Lower lobe of right lung (tissue), 2 donors: ENCODE results near the gene ZSCAN4. TPM values are rescaled to one million over a fixed set of nuclear protein-coding genes. Genes with fewer than 3 reads are reported as not detected.

Source experiments
- ATAC-seq, 2 donors: fragments of 200-7000 bp; cut with Tn5 transposase; one replicate each; pipeline ENCODE4 v1.9.1; 2020 to 2022; ENCODE audit warnings: mild to moderate bottlenecking in 2 of 2, moderate library complexity in 2 of 2
- DNase-seq: peaks from one replicate; pipeline ENCODE4 v3.0.0-alpha.2; 2020
- H3K27ac ChIP-seq: fragments of 200-600 bp; one replicate; pipeline ENCODE4 v1.8.0; 2022
- H3K27me3 ChIP-seq: fragments of 200-600 bp; one replicate; pipeline ENCODE4 v1.8.0; 2022; ENCODE audit warnings: low read depth
- H3K36me3 ChIP-seq: fragments of 200-600 bp; one replicate; pipeline ENCODE4 v1.8.0; 2022; ENCODE audit warnings: mild to moderate bottlenecking
- H3K4me1 ChIP-seq: fragments of 200-600 bp; one replicate; pipeline ENCODE4 v1.8.0; 2022
- H3K4me3 ChIP-seq: fragments of 200-600 bp; one replicate; pipeline ENCODE4 v1.8.0; 2022; ENCODE audit warnings: mild to moderate bottlenecking
- H3K9me3 ChIP-seq: fragments of 200-600 bp; one replicate; pipeline ENCODE4 v1.8.0; 2022
- CTCF ChIP-seq: fragments of 200-600 bp; IDR thresholded peaks from one replicate; pipeline ENCODE4 v1.8.0; 2022; ENCODE audit warnings: antibody characterized with exemption, mild to moderate bottlenecking
- intact Hi-C: fragments of 100-400 bp; cut with DNase I; formaldehyde crosslinking; loops from one replicate; pipeline ENCODE4 v1.11.0; 2022
- total RNA-seq: library from RNA; stranded (reverse); fragmentation: NEBNext Ultra II Directional; extraction: Animal tissue kit (Norgen Biotek cat#: 25700); gene quantifications from one replicate; pipeline ENCODE4 v1.2.1, GENCODE V29; 2021
- donor health status: DM: no; HTN: yes; CAD: no; lungs with severe emphysema.

The ZSCAN4 gene
- total RNA-seq, 1 donor from 2014 or later, result 0.24 TPM

GRCh38 chr19:57637379-57637778 is 31.4 kb upstream of the ZSCAN4 start:
- Histone ChIP-seq H3K9me3 (peaks cover 77% of the 10 kb centered on the region), H3K36me3 (peaks cover 61% of the 10 kb centered on the region)

GRCh38 chr19:57641715-57642234 is 27.0 kb upstream of the ZSCAN4 start:
- Histone ChIP-seq H3K9me3 (peaks cover 82% of the 10 kb centered on the region), H3K27ac (no peak overlapping the region), H3K27me3 (no peaks in the 10 kb centered on the region), H3K4me3 (no peak overlapping the region), H3K36me3 (peaks cover 42% of the 10 kb centered on the region), H3K4me1 (no peaks in the 10 kb centered on the region)
- no peak for DNase-seq
- intact Hi-C loops, result no loop called here
- TF ChIP-seq CTCF, result no peak
- no peak for ATAC-seq

More at GRCh38 chr19:57637379-57637778, 31.4 kb upstream of the ZSCAN4 start:
- peaks cover 15% of the 10 kb centered on the region for H3K4me1 ChIP-seq
- ATAC-seq (no peak), DNase-seq (no peak)
- H3K27ac ChIP-seq, result no peak overlapping the region
- TF ChIP-seq CTCF, result no peak
- intact Hi-C loops, result no loop called here
- no peaks in the 10 kb centered on the region for H3K27me3 ChIP-seq
- H3K4me3 ChIP-seq, result no peak overlapping the region

- intact Hi-C loops, result no loop called here
- DNase-seq, result no peak
- Histone ChIP-seq H3K27ac (no peak overlapping the region), H3K4me1 (no peaks in the 10 kb centered on the region), H3K27me3 (no peaks in the 10 kb centered on the region), H3K36me3 (peaks cover 42% of the 10 kb centered on the region), H3K9me3 (peaks cover 75% of the 10 kb centered on the region), H3K4me3 (no peak overlapping the region)
- ATAC-seq, result no peak
- TF ChIP-seq CTCF, result no peak
Measured at GRCh38 chr19:57642396-57643046, 26.2 kb upstream of the ZSCAN4 start.

GRCh38 chr19:57643734-57644133 is 25.0 kb upstream of the ZSCAN4 start:
- ATAC-seq (no peak), DNase-seq (no peak)
- Histone ChIP-seq H3K4me1 (no peaks in the 10 kb centered on the region), H3K9me3 (peaks cover 67% of the 10 kb centered on the region), H3K4me3 (no peak overlapping the region), H3K36me3 (peaks cover 38% of the 10 kb centered on the region), H3K27ac (no peak overlapping the region), H3K27me3 (no peaks in the 10 kb centered on the region)
- TF ChIP-seq CTCF, result no peak
- intact Hi-C loops, result no loop called here

- no peak for DNase-seq
- H3K4me3 ChIP-seq, result no peak overlapping the region
- no peak overlapping the region for H3K27ac ChIP-seq
- no peak for ATAC-seq
- H3K36me3 ChIP-seq, result no peaks in the 10 kb centered on the region
- peaks cover 20% of the 10 kb centered on the region for H3K9me3 ChIP-seq
- no peak for TF ChIP-seq CTCF
- no peaks in the 10 kb centered on the region for H3K4me1 ChIP-seq
- intact Hi-C loops, result no loop called here
- H3K27me3 ChIP-seq, result no peaks in the 10 kb centered on the region
Measured at GRCh38 chr19:57648331-57649003, 20.3 kb upstream of the ZSCAN4 start.
